Measurements from ENCODE around the gene RPS26.

- TF ChIP-seq CTCF (IDR thresholded peaks at IDR 0.05) (no peak), POLR2AphosphoS5 (IDR thresholded peaks at IDR 0.05) (no peak), POLR2A (IDR thresholded peaks at IDR 0.05) (no peak)
Observed at GRCh38 chr12:56062996-56063395, 21.3 kb downstream of the RPS26 start.

All from prostate gland (tissue), 2 donors.